ENCODE results near the gene YTHDC1. TPM values are rescaled to one million over a fixed set of nuclear protein-coding genes. Genes with fewer than 3 reads are reported as not detected.

The YTHDC1 gene
- total and polyA plus RNA-seq, 2 of the 4 experiments (the other 2 are of a cell fraction), result 31.9 to 32.7 TPM

DNA sequence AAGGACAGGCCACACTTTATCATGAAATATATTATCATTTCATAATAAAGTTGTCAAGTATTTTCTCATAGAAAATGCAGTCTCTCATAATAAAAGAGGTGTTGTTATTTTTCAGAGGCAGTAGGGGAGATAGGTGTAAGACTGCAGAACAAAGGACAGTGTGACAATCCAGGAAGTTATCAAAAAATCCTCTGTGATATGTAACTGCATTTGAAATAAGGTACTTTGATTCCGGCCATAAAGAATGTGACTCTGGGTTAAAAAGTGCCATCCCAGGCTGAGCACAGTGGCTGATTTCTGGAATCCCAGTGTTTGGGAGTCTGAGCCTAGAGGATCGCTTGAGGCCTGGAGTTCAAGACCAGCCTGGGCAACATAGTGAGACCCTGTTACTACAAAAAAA, 66.8 kb downstream of the YTHDC1 start:
- ChIA-PET POLR2A (ENCODE audit: unreplicated experiment) (no interaction called here), CTCF (no interaction called here)
- no TSS peak for BruUV-seq (replicated peaks)
- in situ Hi-C loops (cut with MboI; ENCODE audit: low sequenced_read_pairs), result loop anchor here (25.0 kb wide), 1 partner anchor 1329 kb away; no protein-coding TSS in a partner anchor
- Histone ChIP-seq H3K27me3 (ENCODE audit: control insufficient read depth, insufficient read depth, low read length) (no peaks in the 10 kb centered on the region), H3K27ac (ENCODE audit: insufficient read depth, low read length) (no peak overlapping the region), H2AFZ (replicated peaks; ENCODE audit: low read length, poor library complexity) (no peak overlapping the region), H2AK9ac (replicated peaks; ENCODE audit: low read depth, low read length, poor library complexity) (no peak overlapping the region), H3K4ac (ENCODE audit: low read depth, low read length) (no peak overlapping the region), H2BK120ac (ENCODE audit: low read depth, low read length) (no peak overlapping the region), H3K4me2 (ENCODE audit: low read depth, low read length) (no peak overlapping the region), H3K56ac (ENCODE audit: extremely low read depth, insufficient read depth, low read length) (no peak overlapping the region), H3K14ac (replicated peaks; ENCODE audit: low read depth, low read length) (no peak overlapping the region), H3K9me1 (ENCODE audit: insufficient read depth, low read length) (no peaks in the 10 kb centered on the region), H2BK20ac (ENCODE audit: low read depth, low read length) (no peak overlapping the region), H3K79me1 (ENCODE audit: low read depth in 1 of 2, low read length in 2 of 2) (no peaks in the 10 kb centered on the region), H2AK5ac (ENCODE audit: low read depth, low read length) (no peak overlapping the region), H3K4me3 (ENCODE audit: insufficient read depth, low read depth, low read length) (no peak overlapping the region), H2BK15ac (ENCODE audit: low read depth, low read length) (no peak overlapping the region), H4K20me1 (ENCODE audit: insufficient read depth, low read length) (no peaks in the 10 kb centered on the region), H3K4me1 (ENCODE audit: control insufficient read depth, insufficient read depth, low read length) (no peaks in the 10 kb centered on the region), H3K36me3 (ENCODE audit: control insufficient read depth, insufficient read depth, low read length) (no peaks in the 10 kb centered on the region), H4K5ac (ENCODE audit: low read depth, low read length) (no peak overlapping the region), H4K8ac (ENCODE audit: low read depth in 2 of 2, low read length in 2 of 2) (no peak overlapping the region), H2BK5ac (ENCODE audit: low read depth, low read length, poor library complexity, severe bottlenecking) (no peak overlapping the region), H4K91ac (ENCODE audit: insufficient read depth, low read depth, low read length) (no peak overlapping the region), H3K9ac (ENCODE audit: low read depth, low read length) (no peak overlapping the region), H3K23ac (ENCODE audit: low read depth, low read length) (no peak overlapping the region), H3K9me3 (ENCODE audit: control insufficient read depth, insufficient read depth, low read length) (no peaks in the 10 kb centered on the region), H3K18ac (ENCODE audit: low read depth, low read length) (no peak overlapping the region)
- ATAC-seq (ENCODE audit: low read depth) (no peak), DNase-seq (no peak)
- WGBS, 2 experiments (ENCODE audit: extremely low coverage in 2 of 2, insufficient read length in 1 of 2), result 80% methylated on average over 1 of the region's 2 CpGs; no CpG with 5 or more reads in 1 of the 2 experiments
- dilution Hi-C loops (cut with HindIII; ENCODE audit: low sequenced_read_pairs, unreplicated experiment), result no loop called here
- TF ChIP-seq MXI1 (IDR thresholded peaks at IDR 0.05; ENCODE audit: borderline replicate concordance, low read depth, low read length) (no peak), RAD21 (IDR thresholded peaks at IDR 0.05; ENCODE audit: low read length) (no peak), CEBPB (IDR thresholded peaks at IDR 0.05; ENCODE audit: low read depth, low read length) (no peak), RFX5 (IDR thresholded peaks at IDR 0.05; ENCODE audit: low read depth, low read length) (no peak), MAZ (IDR thresholded peaks at IDR 0.05; ENCODE audit: borderline replicate concordance, low read depth, low read length) (no peak), SMC3 (IDR thresholded peaks at IDR 0.05; ENCODE audit: low read depth, low read length) (no peak), RCOR1 (IDR thresholded peaks at IDR 0.05; ENCODE audit: insufficient replicate concordance, low read length) (no peak), NFE2L2 (IDR thresholded peaks at IDR 0.05; ENCODE audit: low read depth, low read length) (no peak), POLR2A (IDR thresholded peaks at IDR 0.05; ENCODE audit: low read depth, low read length) (no peak), CHD1 (IDR thresholded peaks at IDR 0.05; ENCODE audit: low read depth, low read length) (no peak), FOS (IDR thresholded peaks at IDR 0.05; ENCODE audit: low read depth, low read length) (no peak), BHLHE40 (IDR thresholded peaks at IDR 0.05; ENCODE audit: low read depth, low read length) (no peak)
- TF ChIP-seq, protein P1, sequence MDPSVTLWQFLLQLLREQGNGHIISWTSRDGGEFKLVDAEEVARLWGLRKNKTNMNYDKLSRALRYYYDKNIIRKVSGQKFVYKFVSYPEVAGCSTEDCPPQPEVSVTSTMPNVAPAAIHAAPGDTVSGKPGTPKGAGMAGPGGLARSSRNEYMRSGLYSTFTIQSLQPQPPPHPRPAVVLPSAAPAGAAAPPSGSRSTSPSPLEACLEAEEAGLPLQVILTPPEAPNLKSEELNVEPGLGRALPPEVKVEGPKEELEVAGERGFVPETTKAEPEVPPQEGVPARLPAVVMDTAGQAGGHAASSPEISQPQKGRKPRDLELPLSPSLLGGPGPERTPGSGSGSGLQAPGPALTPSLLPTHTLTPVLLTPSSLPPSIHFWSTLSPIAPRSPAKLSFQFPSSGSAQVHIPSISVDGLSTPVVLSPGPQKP (IDR thresholded peaks at IDR 0.05; ENCODE audit: borderline replicate concordance, low read depth, low read length), result no peak
- TF ChIP-seq, protein P2, sequence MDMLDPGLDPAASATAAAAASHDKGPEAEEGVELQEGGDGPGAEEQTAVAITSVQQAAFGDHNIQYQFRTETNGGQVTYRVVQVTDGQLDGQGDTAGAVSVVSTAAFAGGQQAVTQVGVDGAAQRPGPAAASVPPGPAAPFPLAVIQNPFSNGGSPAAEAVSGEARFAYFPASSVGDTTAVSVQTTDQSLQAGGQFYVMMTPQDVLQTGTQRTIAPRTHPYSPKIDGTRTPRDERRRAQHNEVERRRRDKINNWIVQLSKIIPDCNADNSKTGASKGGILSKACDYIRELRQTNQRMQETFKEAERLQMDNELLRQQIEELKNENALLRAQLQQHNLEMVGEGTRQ (IDR thresholded peaks at IDR 0.05; ENCODE audit: low read depth, low read length), result no peak
- TF ChIP-seq, protein P3, sequence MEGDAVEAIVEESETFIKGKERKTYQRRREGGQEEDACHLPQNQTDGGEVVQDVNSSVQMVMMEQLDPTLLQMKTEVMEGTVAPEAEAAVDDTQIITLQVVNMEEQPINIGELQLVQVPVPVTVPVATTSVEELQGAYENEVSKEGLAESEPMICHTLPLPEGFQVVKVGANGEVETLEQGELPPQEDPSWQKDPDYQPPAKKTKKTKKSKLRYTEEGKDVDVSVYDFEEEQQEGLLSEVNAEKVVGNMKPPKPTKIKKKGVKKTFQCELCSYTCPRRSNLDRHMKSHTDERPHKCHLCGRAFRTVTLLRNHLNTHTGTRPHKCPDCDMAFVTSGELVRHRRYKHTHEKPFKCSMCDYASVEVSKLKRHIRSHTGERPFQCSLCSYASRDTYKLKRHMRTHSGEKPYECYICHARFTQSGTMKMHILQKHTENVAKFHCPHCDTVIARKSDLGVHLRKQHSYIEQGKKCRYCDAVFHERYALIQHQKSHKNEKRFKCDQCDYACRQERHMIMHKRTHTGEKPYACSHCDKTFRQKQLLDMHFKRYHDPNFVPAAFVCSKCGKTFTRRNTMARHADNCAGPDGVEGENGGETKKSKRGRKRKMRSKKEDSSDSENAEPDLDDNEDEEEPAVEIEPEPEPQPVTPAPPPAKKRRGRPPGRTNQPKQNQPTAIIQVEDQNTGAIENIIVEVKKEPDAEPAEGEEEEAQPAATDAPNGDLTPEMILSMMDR (conservative IDR thresholded peaks at IDR 0.05; ENCODE audit: low read depth, low read length), result no peak
- intact Hi-C loops (cut with micrococcal nuclease), result no loop called here

Data from IMR-90 (cell line).